ENCODE data around the gene FSTL4.

Gene FSTL4

GRCh38 chr5:133399247-133399891 is 213.0 kb downstream of the FSTL4 start:
- peaks cover 10% of the 10 kb centered on the region; the same call in 1 of the 2 replicates for H3K27me3 ChIP-seq (ENCODE audit: insufficient read depth, low read length)
- no peak overlapping the region for H2AFZ ChIP-seq (ENCODE audit: low read length)
- no peaks in the 10 kb centered on the region for H4K20me1 ChIP-seq (ENCODE audit: insufficient read depth, low read length)
- H3K4me2 ChIP-seq (ENCODE audit: low read length), result no peak overlapping the region
- no peaks in the 10 kb centered on the region for H3K36me3 ChIP-seq (ENCODE audit: insufficient read depth, low read length)
- no peak overlapping the region for H3K4me3 ChIP-seq (ENCODE audit: low read depth, low read length, poor library complexity, severe bottlenecking)
- no peaks in the 10 kb centered on the region for H3K9me3 ChIP-seq (ENCODE audit: low read length)
- no peak overlapping the region for H3K9ac ChIP-seq (ENCODE audit: low read length)
- H3K27ac ChIP-seq (ENCODE audit: low read depth, low read length, poor library complexity, severe bottlenecking), result no peak overlapping the region
- no peaks in the 10 kb centered on the region for H3F3A ChIP-seq (ENCODE audit: insufficient read depth, low read length)
- H3K79me2 ChIP-seq (ENCODE audit: insufficient read depth, low read length), result no peaks in the 10 kb centered on the region
- no peaks in the 10 kb centered on the region for H3K4me1 ChIP-seq (ENCODE audit: insufficient read depth, low read length, severe bottlenecking)
- TF ChIP-seq CTCF (IDR thresholded peaks at IDR 0.05; ENCODE audit: low read length), result no peak
- TF ChIP-seq EZH2 (IDR thresholded peaks at IDR 0.05; ENCODE audit: borderline replicate concordance, low read length), result no peak
- H3K9me2 ChIP-seq (ENCODE audit: low read depth, low read length), result no peaks in the 10 kb centered on the region

GRCh38 chr5:133398646-133399101 is 213.7 kb downstream of the FSTL4 start:
- no peak overlapping the region for H3K9ac ChIP-seq (ENCODE audit: low read length)
- no peaks in the 10 kb centered on the region for H3K9me2 ChIP-seq (ENCODE audit: low read depth, low read length)
- no peak overlapping the region for H3K4me3 ChIP-seq (ENCODE audit: low read depth, low read length, poor library complexity, severe bottlenecking)
- H3K36me3 ChIP-seq (ENCODE audit: insufficient read depth, low read length), result no peaks in the 10 kb centered on the region
- H3K4me1 ChIP-seq (ENCODE audit: insufficient read depth, low read length, severe bottlenecking), result no peaks in the 10 kb centered on the region
- TF ChIP-seq EZH2 (IDR thresholded peaks at IDR 0.05; ENCODE audit: borderline replicate concordance, low read length) (no peak), CTCF (IDR thresholded peaks at IDR 0.05; ENCODE audit: low read length) (no peak)
- no peak overlapping the region for H2AFZ ChIP-seq (ENCODE audit: low read length)
- no peaks in the 10 kb centered on the region for H4K20me1 ChIP-seq (ENCODE audit: insufficient read depth, low read length)
- H3K4me2 ChIP-seq (ENCODE audit: low read length), result no peak overlapping the region
- H3K27me3 ChIP-seq (ENCODE audit: insufficient read depth, low read length), result peaks cover 10% of the 10 kb centered on the region; the same call in 1 of the 2 replicates
- H3K27ac ChIP-seq (ENCODE audit: low read depth, low read length, poor library complexity, severe bottlenecking), result no peak overlapping the region
- H3K79me2 ChIP-seq (ENCODE audit: insufficient read depth, low read length), result no peaks in the 10 kb centered on the region
- H3F3A ChIP-seq (ENCODE audit: insufficient read depth, low read length), result no peaks in the 10 kb centered on the region
- no peaks in the 10 kb centered on the region for H3K9me3 ChIP-seq (ENCODE audit: low read length)

GRCh38 chr5:133397990-133398645 is 214.2 kb downstream of the FSTL4 start:
- Histone ChIP-seq H3K27ac (ENCODE audit: low read depth, low read length, poor library complexity, severe bottlenecking) (no peak overlapping the region), H3K9ac (ENCODE audit: low read length) (no peak overlapping the region), H3K9me2 (ENCODE audit: low read depth, low read length) (no peaks in the 10 kb centered on the region), H4K20me1 (ENCODE audit: insufficient read depth, low read length) (no peaks in the 10 kb centered on the region), H3K27me3 (ENCODE audit: insufficient read depth, low read length) (peaks cover 10% of the 10 kb centered on the region; the same call in 1 of the 2 replicates), H3K36me3 (ENCODE audit: insufficient read depth, low read length) (no peaks in the 10 kb centered on the region), H3K9me3 (ENCODE audit: low read length) (no peaks in the 10 kb centered on the region), H3K4me3 (ENCODE audit: low read depth, low read length, poor library complexity, severe bottlenecking) (no peak overlapping the region), H3K4me2 (ENCODE audit: low read length) (no peak overlapping the region), H3F3A (ENCODE audit: insufficient read depth, low read length) (no peaks in the 10 kb centered on the region), H3K79me2 (ENCODE audit: insufficient read depth, low read length) (no peaks in the 10 kb centered on the region), H3K4me1 (ENCODE audit: insufficient read depth, low read length, severe bottlenecking) (no peaks in the 10 kb centered on the region), H2AFZ (ENCODE audit: low read length) (no peak overlapping the region)
- TF ChIP-seq EZH2 (IDR thresholded peaks at IDR 0.05; ENCODE audit: borderline replicate concordance, low read length) (no peak), CTCF (IDR thresholded peaks at IDR 0.05; ENCODE audit: low read length) (no peak)
